GM12891 (cell line): ENCODE measurements around the gene UCHL1.

ENCODE experiments used
- PAX5 ChIP-seq: IDR thresholded peaks from 2 replicates; pipeline ENCODE4 v1.6.1; 2011; ENCODE audit warnings: low read length, moderate library complexity, mild to moderate bottlenecking; ENCODE audit not compliant: insufficient read depth, severe bottlenecking
- POLR2A ChIP-seq: IDR thresholded peaks from 2 replicates; pipeline ENCODE4 v1.6.1; 2011; ENCODE audit warnings: low read depth, low read length, control low read depth
- POLR2AphosphoS5 ChIP-seq: IDR thresholded peaks from 2 replicates; pipeline ENCODE4 v1.6.1; 2011; ENCODE audit warnings: low read depth, low read length, control low read depth
- POU2F2 ChIP-seq: IDR thresholded peaks from 2 replicates; pipeline ENCODE4 v1.6.1; 2011; ENCODE audit warnings: low read depth, mild to moderate bottlenecking, control low read depth, low read length, moderate library complexity
- SPI1 ChIP-seq: IDR thresholded peaks from 2 replicates; pipeline ENCODE4 v1.6.1; 2011; ENCODE audit warnings: low read depth, low read length, control low read depth
- TAF1 ChIP-seq: IDR thresholded peaks from 2 replicates; pipeline ENCODE4 v1.6.1; 2011; ENCODE audit warnings: low read depth, low read length, control low read depth

GRCh38 chr4:41217020-41217333 is 39.8 kb upstream of the UCHL1 start:
- no peak for TF ChIP-seq POLR2A
- no peak for TF ChIP-seq POLR2AphosphoS5
- TF ChIP-seq TAF1, result no peak
- TF ChIP-seq SPI1, result no peak
- no peak for TF ChIP-seq POU2F2
- no peak for TF ChIP-seq PAX5
